Immature natural killer cell (primary cell): ENCODE data around the gene PEX14. TPM values are rescaled to one million over a fixed set of nuclear protein-coding genes. Genes with fewer than 3 reads are reported as not detected.
"Not testable (repeated sequence)": the region's sequence is repeated elsewhere in the genome, so short reads cannot be mapped to it uniquely, and the experiment has no call there.

Source experiments
- DNase-seq, 3 donors: peaks; one replicate each; pipeline ENCODE4 v3.0.0; 2022; ENCODE audit warnings: mixed read lengths in 1 of 3
- H3K27ac Mint-ChIP-seq, 6 donors: one replicate each; pipeline ENCODE4 v1.8.0; 2020; ENCODE audit warnings: mixed read lengths in 6 of 6, mild to moderate bottlenecking in 5 of 6, inconsistent platforms in 4 of 6, moderate library complexity in 3 of 6
- H3K27me3 Mint-ChIP-seq, 3 donors: one replicate each; pipeline ENCODE4 v1.8.0; 2020 to 2021; ENCODE audit warnings: low read depth in 3 of 3, mild to moderate bottlenecking in 3 of 3, mixed read lengths in 3 of 3, moderate library complexity in 3 of 3, inconsistent platforms in 1 of 3
- H3K36me3 Mint-ChIP-seq, 3 donors: one replicate each; pipeline ENCODE4 v1.8.0; 2020; ENCODE audit warnings: mixed read lengths in 3 of 3, inconsistent platforms in 2 of 3, mild to moderate bottlenecking in 2 of 3
- H3K4me1 Mint-ChIP-seq, 2 donors: one replicate each; pipeline ENCODE4 v1.8.0; 2020; ENCODE audit warnings: inconsistent platforms in 2 of 2, mild to moderate bottlenecking in 2 of 2, mixed read lengths in 2 of 2, moderate library complexity in 1 of 2
- H3K4me3 Mint-ChIP-seq, 5 donors: one replicate each; pipeline ENCODE4 v1.8.0; 2020; ENCODE audit warnings: mild to moderate bottlenecking in 5 of 5, mixed read lengths in 5 of 5, inconsistent platforms in 3 of 5, moderate library complexity in 3 of 5
- H3K9me3 Mint-ChIP-seq, 6 donors: one replicate each; pipeline ENCODE4 v1.8.0; 2020; ENCODE audit warnings: mild to moderate bottlenecking in 6 of 6, mixed read lengths in 6 of 6, inconsistent platforms in 4 of 6, moderate library complexity in 3 of 6
- polyA plus RNA-seq, 3 donors: library from polyadenylated mRNA; unstranded; fragments of 300-500 nt; fragmentation: Illumina TruSeq; gene quantifications; one replicate each; pipeline ENCODE4 v1.2.3, GENCODE V29; 2021

PEX14 gene
- polyA plus RNA-seq, 3 donors from 2014 or later: 2.0 to 7.5 (median 4.1) TPM

DNA sequence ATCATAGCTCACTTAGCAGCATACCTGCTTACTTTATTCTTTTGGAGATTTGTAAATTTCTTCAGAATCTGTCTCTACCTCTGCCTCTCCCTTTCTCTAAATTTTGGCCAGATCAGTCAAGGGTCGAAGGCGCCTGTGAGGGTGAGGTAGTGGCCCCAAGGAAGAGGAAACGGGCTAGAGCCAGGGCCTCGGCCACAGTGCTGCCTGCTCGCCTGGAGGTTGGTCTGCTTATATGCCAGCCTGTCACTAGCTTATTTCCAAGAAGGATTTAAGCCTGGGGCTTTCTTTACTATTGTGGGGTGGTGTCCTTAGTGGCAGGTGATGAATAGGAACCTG, 19.6 kb downstream of the PEX14 start:
- Mint-ChIP-seq H3K9me3 (no peaks in the 10 kb centered on the region), H3K27me3 (peaks cover 0 to 6% (median 6%) of the 10 kb centered on the region in 3 donors), H3K4me1 (peaks cover 46 to 58% of the 10 kb centered on the region in 2 donors), H3K4me3 (peak overlapping the region; percentile 85 to 89 (median 88)), H3K36me3 (peaks cover 0 to 4% (median 3%) of the 10 kb centered on the region in 3 donors), H3K27ac (peak overlapping the region; percentile 91 to 97 (median 95))
- DNase-seq: no peak

DNA sequence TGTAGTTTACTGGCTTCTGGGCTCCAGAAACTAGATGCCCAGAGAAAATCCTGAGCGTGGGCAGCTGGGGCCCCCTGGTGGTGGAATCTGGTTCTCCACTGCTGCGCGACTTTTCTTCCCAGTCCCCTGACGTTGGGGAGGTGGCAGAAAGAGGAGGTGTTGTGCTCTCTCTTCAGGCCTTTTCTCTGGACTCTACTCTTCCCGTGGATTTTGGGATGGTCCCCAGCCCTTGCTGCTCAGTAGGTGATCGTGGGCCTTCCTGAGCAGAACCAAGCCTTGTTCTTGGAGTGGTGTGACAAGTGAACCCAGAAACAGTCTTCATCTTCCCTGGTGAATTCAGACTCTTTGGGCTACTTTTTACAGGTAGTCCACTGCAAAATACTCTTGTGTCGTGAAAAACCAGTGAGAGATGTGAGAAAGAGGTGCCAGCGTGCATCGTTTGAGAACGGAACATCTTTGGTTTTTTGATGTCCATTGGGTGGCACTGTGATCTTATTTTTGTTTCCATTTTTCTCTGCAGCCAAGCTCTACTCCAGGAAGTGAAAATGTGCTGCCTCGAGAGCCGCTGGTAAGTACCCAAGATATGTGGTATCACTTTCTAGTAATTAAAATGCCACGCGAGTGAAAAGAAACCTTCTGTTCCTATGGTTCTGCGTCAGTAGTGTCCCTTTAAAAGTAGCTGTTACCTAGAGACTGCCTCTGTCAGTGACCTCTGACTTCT, 20.2 kb downstream of the PEX14 start:
- Mint-ChIP-seq H3K27me3 (peaks cover 0 to 6% (median 6%) of the 10 kb centered on the region in 3 donors), H3K4me1 (peaks cover 50 to 62% of the 10 kb centered on the region in 2 donors), H3K36me3 (peaks cover 0 to under 1% (median 0%) of the 10 kb centered on the region in 3 donors), H3K9me3 (no peaks in the 10 kb centered on the region), H3K27ac (peak overlapping the region; percentile 91 to 97 (median 95)), H3K4me3 (peak overlapping the region; percentile 85 to 89 (median 88))
- DNase-seq: peak; percentile 74 to 83 (median 79)

DNA sequence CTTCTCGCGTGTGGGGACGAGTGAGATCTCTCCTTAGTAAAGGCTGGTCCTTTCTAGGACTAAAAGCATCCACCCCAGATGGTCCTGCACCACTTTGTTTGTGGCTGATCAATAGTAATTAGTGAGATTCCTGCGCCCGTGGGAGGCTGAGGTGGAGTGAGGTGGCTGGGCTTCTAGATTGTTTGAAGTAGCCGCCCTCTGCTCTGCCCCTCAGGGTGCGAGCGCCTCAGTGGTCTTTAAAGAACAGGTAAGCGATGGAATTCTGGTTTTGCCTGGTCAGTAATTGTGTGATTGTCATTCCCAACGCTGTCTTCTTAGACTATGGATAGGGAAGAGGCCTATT, 20.7 kb downstream of the PEX14 start:
- no peak for DNase-seq
- H3K4me3 Mint-ChIP-seq: peak overlapping the region; percentile 85 to 89 (median 88)
- H3K9me3 Mint-ChIP-seq: no peaks in the 10 kb centered on the region
- peaks cover 0 to 6% (median 6%) of the 10 kb centered on the region in 3 donors for H3K27me3 Mint-ChIP-seq
- H3K27ac Mint-ChIP-seq: peak overlapping the region; percentile 91 to 97 (median 95)
- peaks cover 51 to 62% of the 10 kb centered on the region in 2 donors for H3K4me1 Mint-ChIP-seq
- no peaks in the 10 kb centered on the region for H3K36me3 Mint-ChIP-seq

DNA sequence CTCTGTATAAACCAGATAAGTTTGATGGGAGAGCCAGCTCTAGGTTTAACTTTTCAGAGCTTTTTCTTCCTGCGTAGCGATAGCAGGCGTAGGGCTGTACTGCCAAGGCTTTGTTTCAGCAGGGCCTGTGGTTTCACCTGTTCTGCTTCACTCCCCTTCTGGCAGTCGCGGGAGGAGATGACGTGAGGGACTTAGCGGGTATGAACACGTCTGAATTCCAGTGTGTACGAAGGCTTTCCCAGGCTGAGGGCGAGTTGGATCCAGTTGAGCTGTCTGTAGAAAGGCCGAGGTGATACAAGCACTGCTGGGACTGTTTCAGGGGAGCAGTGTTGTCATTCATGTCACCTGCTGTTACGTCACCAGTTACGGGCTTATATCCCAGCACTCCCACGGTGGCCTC, 21.2 kb downstream of the PEX14 start:
- Mint-ChIP-seq H3K4me1 (peaks cover 52 to 62% of the 10 kb centered on the region in 2 donors), H3K27ac (peak overlapping the region; percentile 91 to 97 (median 95)), H3K4me3 (peak overlapping the region; percentile 85 to 89 (median 88)), H3K27me3 (peaks cover 0 to 6% (median 6%) of the 10 kb centered on the region in 3 donors), H3K9me3 (no peaks in the 10 kb centered on the region), H3K36me3 (no peaks in the 10 kb centered on the region)
- no peak for DNase-seq

DNA sequence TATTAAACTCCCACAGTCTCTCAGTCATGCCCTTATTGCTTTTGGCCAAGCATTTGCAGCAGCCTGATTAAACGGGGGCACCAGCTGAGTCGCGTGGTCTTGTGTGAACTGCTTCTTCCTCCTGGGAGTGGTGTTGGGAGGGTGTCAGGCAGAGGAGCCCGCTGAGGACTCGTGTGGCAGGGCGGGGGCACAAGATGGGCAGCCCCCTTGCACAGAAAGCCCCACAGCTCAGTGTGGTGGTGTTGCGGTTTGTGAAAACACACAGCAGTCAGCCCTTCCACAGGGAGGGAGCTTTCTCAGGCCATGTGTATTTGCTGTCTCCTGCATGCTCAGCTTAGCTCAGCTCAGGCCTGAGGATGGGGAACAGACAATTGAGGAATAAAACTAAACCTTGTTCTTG, 22.4 kb downstream of the PEX14 start:
- DNase-seq: peak; percentile 45 to 64 (median 46)

DNA sequence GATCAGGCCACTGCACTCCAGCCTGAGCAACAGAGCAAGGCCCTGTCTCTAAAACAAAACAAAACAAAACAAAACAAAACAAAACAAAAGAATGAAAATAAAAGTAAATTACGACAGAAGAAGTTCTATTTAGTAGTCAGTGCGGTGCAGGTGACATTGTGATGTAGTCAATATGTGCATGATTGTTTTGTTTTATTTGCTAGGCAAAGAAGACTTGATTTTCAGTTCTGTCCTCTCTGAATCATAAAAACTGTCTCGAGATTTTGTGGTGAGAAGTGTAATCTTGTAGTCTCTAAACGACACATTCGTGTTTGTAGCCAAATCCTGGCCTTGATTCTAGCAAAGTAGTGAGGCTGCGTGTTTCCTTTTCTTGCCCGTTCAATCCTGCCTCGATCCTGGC, 23.5 kb downstream of the PEX14 start:
- Mint-ChIP-seq H3K9me3 (no peaks in the 10 kb centered on the region), H3K4me3 (peak overlapping the region; percentile 13 to 67 (median 28)), H3K4me1 (peaks cover 52 to 59% of the 10 kb centered on the region in 2 donors), H3K27ac (peak overlapping the region; percentile 87 to 97 (median 93)), H3K36me3 (no peaks in the 10 kb centered on the region), H3K27me3 (peaks cover 0 to 6% (median 4%) of the 10 kb centered on the region in 3 donors)
- peak; percentile 21 to 61 (median 35) for DNase-seq

More for the DNA sequence above, 22.4 kb downstream of the PEX14 start:
- Mint-ChIP-seq H3K9me3 (no peaks in the 10 kb centered on the region), H3K36me3 (no peaks in the 10 kb centered on the region), H3K27ac (peak overlapping the region; percentile 87 to 97 (median 93)), H3K4me3 (peak overlapping the region; percentile 24 to 67 (median 59)), H3K27me3 (peaks cover 0 to 6% (median 6%) of the 10 kb centered on the region in 3 donors), H3K4me1 (peaks cover 52 to 62% of the 10 kb centered on the region in 2 donors)

DNA sequence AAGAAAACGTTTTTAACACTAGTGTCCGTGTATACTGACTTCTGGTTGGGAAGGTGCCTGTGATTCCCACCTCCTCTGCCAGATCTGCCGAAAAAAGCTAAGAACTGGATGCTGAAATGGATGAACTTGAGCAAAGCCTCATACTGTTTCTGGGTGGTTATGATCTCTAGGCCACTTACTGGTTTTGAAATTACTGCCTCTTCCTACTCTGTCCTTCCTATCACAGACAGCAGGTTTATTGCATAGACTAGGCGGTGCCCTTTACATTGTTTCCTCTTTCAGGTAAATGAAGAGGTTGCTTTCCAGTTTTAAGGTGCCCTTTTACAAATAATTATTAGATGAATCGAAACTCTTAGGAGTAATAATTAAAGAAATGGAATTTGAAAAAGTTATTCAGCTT, 27.5 kb downstream of the PEX14 start:
- Mint-ChIP-seq H3K36me3 (no peaks in the 10 kb centered on the region), H3K27ac (peak overlapping the region in 3 of 6 donors; percentile 12 to 53 (median 45)), H3K4me1 (peaks cover 25 to 33% of the 10 kb centered on the region in 2 donors), H3K27me3 (peaks cover 0 to 4% (median 3%) of the 10 kb centered on the region in 3 donors), H3K9me3 (no peaks in the 10 kb centered on the region), H3K4me3 (no peak overlapping the region)
- DNase-seq: no peak

DNA sequence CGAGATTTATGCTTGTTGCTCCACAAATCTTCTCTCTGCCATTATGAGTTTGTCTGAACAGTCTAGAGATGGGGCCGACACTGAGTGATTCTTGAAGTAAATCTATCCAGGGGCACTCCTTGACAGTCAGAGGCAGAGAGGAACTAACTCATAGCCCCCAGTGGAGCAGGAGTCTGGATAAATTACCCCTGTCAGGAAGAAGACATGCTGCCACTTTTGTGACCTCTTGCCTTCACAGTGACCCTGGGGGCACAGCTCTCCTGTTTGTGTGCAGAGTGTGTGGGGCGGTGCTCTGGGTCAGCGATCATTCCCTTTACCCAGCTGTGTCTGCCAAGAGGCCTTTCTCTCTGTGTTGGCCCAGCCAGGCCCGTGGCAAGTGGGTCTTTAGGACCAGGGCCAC, 29.5 kb downstream of the PEX14 start:
- peaks cover 15 to 21% of the 10 kb centered on the region in 2 donors for H3K4me1 Mint-ChIP-seq
- H3K4me3 Mint-ChIP-seq: no peak overlapping the region
- H3K27me3 Mint-ChIP-seq: peaks cover 0 to 2% (median 0%) of the 10 kb centered on the region in 3 donors
- H3K9me3 Mint-ChIP-seq: no peaks in the 10 kb centered on the region
- H3K27ac Mint-ChIP-seq: peak overlapping the region in 3 of 6 donors; percentile 8 to 62 (median 49)
- no peak for DNase-seq
- H3K36me3 Mint-ChIP-seq: no peaks in the 10 kb centered on the region

DNA sequence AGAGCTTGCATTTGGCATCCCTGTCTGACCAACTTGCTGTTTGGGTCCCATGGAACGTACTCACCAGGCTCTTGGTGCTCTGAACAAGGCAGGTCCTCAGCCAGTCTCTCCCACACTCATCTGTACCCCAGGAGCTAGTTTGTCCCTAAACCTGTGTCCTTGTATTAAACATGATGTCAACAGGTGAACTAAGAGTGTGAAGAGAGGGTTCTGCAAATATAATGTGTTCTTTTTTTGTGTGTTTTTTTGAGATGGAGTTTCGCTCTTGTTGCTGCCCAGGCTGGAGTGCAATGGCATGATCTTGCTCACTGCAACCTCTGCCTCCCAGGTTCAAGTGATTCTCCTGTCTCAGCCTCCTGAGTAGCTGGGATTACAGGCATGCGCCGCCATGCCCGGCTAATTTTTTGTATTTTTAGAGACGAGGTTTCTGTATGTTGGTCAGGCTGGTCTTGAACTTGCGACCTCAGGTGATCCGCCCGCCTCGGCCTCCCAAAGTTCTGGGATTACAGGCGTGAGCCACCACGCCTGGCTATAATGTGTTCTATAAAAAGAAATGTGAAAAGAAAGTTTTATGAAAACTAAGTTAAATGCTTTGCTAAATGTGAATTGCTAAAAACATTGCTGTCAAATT, 31.4 kb downstream of the PEX14 start:
- H3K9me3 Mint-ChIP-seq: not testable (repeated sequence)

DNA sequence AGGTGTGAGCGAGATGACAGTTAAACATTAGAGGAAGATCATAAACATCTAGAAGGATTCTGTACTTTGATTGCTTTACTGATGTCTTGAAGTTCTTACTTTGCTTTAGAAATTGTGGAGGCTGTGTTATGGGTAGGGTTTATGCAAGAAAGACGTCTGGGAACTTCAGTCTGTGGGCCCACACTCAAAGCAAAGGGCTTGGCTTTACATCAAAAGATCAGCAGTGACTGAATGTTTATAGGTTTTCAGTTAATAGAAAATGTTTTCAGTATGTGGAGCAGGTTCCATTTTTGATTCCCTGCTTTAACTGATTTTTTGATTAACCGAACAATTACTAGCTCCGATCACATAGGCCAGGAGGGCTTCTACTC, 31.9 kb downstream of the PEX14 start:
- peak overlapping the region in 3 of 6 donors; percentile 74 to 86 (median 85) for H3K27ac Mint-ChIP-seq
- no peak overlapping the region for H3K4me3 Mint-ChIP-seq
- H3K27me3 Mint-ChIP-seq: peaks cover 4 to 9% (median 6%) of the 10 kb centered on the region in 3 donors
- H3K4me1 Mint-ChIP-seq: peaks cover 34 to 35% of the 10 kb centered on the region in 2 donors
- no peaks in the 10 kb centered on the region for H3K36me3 Mint-ChIP-seq
- no peaks in the 10 kb centered on the region for H3K9me3 Mint-ChIP-seq
- no peak for DNase-seq

More for the DNA sequence above, 31.4 kb downstream of the PEX14 start:
- not testable (repeated sequence) for DNase-seq, H3K27me3 Mint-ChIP-seq, H3K4me3 Mint-ChIP-seq, H3K36me3 Mint-ChIP-seq
- H3K4me1 Mint-ChIP-seq: peaks cover 29 to 30% of the 10 kb centered on the region in 2 donors
- H3K27ac Mint-ChIP-seq: peak overlapping the region in 3 of 6 donors; percentile 46 to 74 (median 51)

DNA sequence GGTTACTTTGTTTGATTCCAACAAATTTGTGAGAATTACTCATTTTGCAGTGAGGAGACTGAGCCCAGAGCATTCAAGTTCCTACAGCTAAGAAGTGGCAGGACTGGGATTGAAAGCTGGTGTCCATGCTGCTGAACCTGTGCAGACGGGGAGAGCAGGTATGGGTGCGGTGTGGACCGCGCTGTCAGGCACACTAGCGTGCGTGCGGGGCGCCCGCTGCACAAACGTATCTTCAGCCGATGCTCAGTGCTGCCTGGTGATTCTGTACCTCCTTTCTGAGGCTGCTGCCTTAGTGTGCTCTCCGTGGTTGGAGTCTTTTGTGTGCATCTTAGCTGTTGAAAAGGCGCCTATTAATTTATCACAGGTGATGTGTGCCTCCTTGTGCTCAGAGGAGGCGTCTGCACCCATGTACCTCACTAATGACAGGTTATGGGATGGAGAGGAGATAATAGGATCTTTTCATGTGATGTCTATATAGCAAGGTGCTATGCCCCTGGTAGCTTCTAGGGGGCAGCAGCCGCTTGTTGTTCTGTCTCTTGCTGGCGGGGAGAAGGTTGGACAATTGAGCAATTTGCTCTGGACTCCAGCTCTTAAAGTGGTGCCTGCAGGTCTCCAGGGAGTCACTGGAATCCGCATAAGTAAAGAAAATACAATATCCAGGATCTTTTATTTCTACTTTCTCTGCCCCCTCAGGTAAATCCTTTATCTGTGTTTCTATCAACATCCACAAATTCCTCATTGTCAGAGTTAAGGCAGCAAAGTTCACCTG, 32.5 kb downstream of the PEX14 start:
- H3K4me3 Mint-ChIP-seq: no peak overlapping the region
- peaks cover 4 to 10% (median 6%) of the 10 kb centered on the region in 3 donors for H3K27me3 Mint-ChIP-seq
- H3K27ac Mint-ChIP-seq: peak overlapping the region; percentile 55 to 86 (median 80)
- DNase-seq: peak; percentile 53 to 68 (median 55)
- H3K9me3 Mint-ChIP-seq: no peaks in the 10 kb centered on the region
- H3K36me3 Mint-ChIP-seq: no peaks in the 10 kb centered on the region
- H3K4me1 Mint-ChIP-seq: peaks cover 40 to 41% of the 10 kb centered on the region in 2 donors

DNA sequence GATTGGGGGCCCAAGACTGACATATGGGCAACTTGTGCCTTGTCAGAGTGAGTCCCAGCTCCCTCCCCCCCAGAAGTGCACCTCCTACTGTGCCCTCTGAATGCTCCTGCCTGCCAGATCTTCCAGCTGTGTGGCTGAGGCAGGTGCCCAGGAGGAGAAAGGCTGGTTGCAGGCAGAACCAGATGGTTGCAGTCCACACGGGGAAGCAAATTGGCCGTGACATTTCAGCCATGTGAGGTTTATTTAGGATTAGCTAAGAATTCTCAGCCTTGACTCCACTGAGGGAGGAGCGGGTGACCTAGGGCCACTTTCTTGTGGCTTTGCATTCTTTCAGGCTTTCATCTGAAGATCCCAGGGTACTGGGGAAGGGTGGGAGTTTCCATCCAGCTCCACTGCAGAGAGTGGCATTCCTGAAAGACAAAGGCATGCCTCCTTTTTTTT, 33.8 kb downstream of the PEX14 start:
- no peak for DNase-seq
- Mint-ChIP-seq H3K36me3 (no peaks in the 10 kb centered on the region), H3K4me1 (peaks cover 52 to 53% of the 10 kb centered on the region in 2 donors), H3K4me3 (peak overlapping the region in 1 of 5 donors; percentile 7), H3K27ac (peak overlapping the region; percentile 30 to 86 (median 67)), H3K9me3 (no peaks in the 10 kb centered on the region), H3K27me3 (peaks cover 5 to 10% (median 6%) of the 10 kb centered on the region in 3 donors)

DNA sequence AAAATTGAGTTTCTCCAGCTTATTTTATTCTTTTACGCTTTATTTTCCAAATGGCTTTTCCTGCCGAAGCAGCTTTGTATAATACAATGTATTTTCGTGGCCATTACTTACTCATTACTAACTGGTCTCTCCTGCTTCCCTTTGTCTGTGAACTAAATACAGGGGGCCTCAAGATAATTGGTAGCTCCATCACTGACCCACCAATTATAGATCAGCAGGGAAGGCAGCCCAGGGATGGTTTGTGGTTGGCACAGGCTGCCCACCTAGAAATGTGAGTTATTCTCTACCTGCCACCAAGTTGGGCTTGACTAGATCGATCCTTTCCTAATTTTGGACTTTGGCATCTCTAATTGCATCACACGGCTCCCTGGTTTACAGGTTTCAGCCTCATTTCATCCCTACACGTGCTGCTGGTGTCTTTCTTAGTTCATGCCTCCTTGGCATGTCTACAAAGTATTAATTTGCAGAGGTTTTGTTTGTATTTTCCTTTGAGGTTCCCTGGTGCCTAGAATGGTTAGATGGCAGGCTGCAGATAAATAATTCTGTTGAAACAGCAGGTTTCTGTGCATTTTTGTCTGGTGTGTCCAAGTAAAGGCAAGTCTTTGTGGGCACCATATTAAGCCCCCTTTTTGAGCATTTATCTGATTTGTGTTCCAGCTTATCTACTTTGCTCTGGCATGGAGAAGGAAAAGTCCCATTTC, 35.2 kb downstream of the PEX14 start:
- peak overlapping the region; percentile 93 to 100 (median 98) for H3K27ac Mint-ChIP-seq
- DNase-seq: no peak
- no peaks in the 10 kb centered on the region for H3K9me3 Mint-ChIP-seq
- H3K4me1 Mint-ChIP-seq: peaks cover 64 to 67% of the 10 kb centered on the region in 2 donors
- peak overlapping the region; percentile 77 to 91 (median 84) for H3K4me3 Mint-ChIP-seq
- H3K36me3 Mint-ChIP-seq: no peaks in the 10 kb centered on the region
- H3K27me3 Mint-ChIP-seq: peaks cover 5 to 11% (median 8%) of the 10 kb centered on the region in 3 donors
